Hepatocyte (in vitro differentiated cells): ENCODE results near the gene PSMG3. TPM values are rescaled to one million over a fixed set of nuclear protein-coding genes. Genes with fewer than 3 reads are reported as not detected.

ENCODE experiments used
- DNase-seq: peaks from one replicate; pipeline ENCODE4 v3.0.0-alpha.2; 2016; ENCODE audit warnings: low spot score
- H2AFZ ChIP-seq: fragments of 200-600 bp; sonication (generic); 2 replicates; pipeline ENCODE4 v1.6.0; 2016; ENCODE audit warnings: antibody characterized with exemption, mild to moderate bottlenecking
- H3K27ac ChIP-seq: fragments of 200-600 bp; sonication (generic); 2 replicates; pipeline ENCODE4 v1.5.1; 2016; ENCODE audit warnings: mild to moderate bottlenecking
- H3K27me3 ChIP-seq: fragments of 200-600 bp; sonication (generic); 2 replicates; pipeline ENCODE4 v1.6.1; 2016
- H3K36me3 ChIP-seq: fragments of 200-600 bp; sonication (generic); replicated peaks from 2 replicates; pipeline ENCODE4 v1.5.1; 2016; ENCODE audit warnings: low read depth; ENCODE audit not compliant: insufficient read depth
- H3K4me1 ChIP-seq: fragments of 200-600 bp; sonication (generic); 2 replicates; pipeline ENCODE4 v1.5.1; 2016; ENCODE audit warnings: mild to moderate bottlenecking, moderate library complexity; ENCODE audit not compliant: insufficient read depth
- H3K4me2 ChIP-seq: fragments of 200-600 bp; sonication (generic); 2 replicates; pipeline ENCODE4 v1.6.0; 2016
- H3K4me3 ChIP-seq: fragments of 200-600 bp; sonication (generic); 2 replicates; pipeline ENCODE4 v1.5.1; 2016; ENCODE audit warnings: mild to moderate bottlenecking
- H3K79me2 ChIP-seq: fragments of 200-600 bp; sonication (generic); 2 replicates; pipeline ENCODE4 v1.6.0; 2017; ENCODE audit warnings: mild to moderate bottlenecking
- H3K9me2 ChIP-seq: fragments of 200-600 bp; sonication (generic); replicated peaks from 2 replicates; pipeline ENCODE4 v1.6.0; 2017; ENCODE audit warnings: mild to moderate bottlenecking; ENCODE audit not compliant: insufficient read depth
- H3K9me3 ChIP-seq: fragments of 200-600 bp; sonication (generic); 2 replicates; pipeline ENCODE4 v1.5.1; 2016; ENCODE audit warnings: low read depth, mild to moderate bottlenecking
- H4K20me1 ChIP-seq: fragments of 200-600 bp; sonication (generic); 2 replicates; pipeline ENCODE4 v1.6.0; 2016; ENCODE audit warnings: mild to moderate bottlenecking; ENCODE audit not compliant: insufficient read depth, poor library complexity, severe bottlenecking
- EZH2 ChIP-seq: fragments of 200-600 bp; sonication (generic); IDR thresholded peaks from 2 replicates; pipeline ENCODE4 v1.6.1; 2016; ENCODE audit warnings: antibody characterized with exemption, mild to moderate bottlenecking, borderline replicate concordance
- EZH2phosphoT487 ChIP-seq: fragments of 200-600 bp; sonication (generic); IDR thresholded peaks from one replicate; pipeline ENCODE4 v1.6.1; 2018; ENCODE audit warnings: antibody characterized with exemption, mild to moderate bottlenecking, low read depth, moderate library complexity; ENCODE audit not compliant: unreplicated experiment, severe bottlenecking
- WGBS: methylation state at CpG from one replicate; pipeline ENCODE4 v1.1.6; 2016; ENCODE audit warnings: low lambda C conversion rate; ENCODE audit errors: missing lambda C conversion rate; 5-methylcytosine and 5-hydroxymethylcytosine counted together
- polyA plus RNA-seq: library from polyadenylated mRNA; unstranded; fragments of >200 nt; fragmentation: Nextera tagmentation; extraction: Ambion mirVana; gene quantifications from 2 replicates; pipeline ENCODE4 v1.2.1, GENCODE V29; 2016
- total RNA-seq: library from RNA; depleted of rRNA; stranded (reverse); fragments of >200 nt; gene quantifications from 2 replicates; pipeline ENCODE4 v1.2.3, GENCODE V29; 2014
- TF ChIP-seq, protein P1 (sequence below): fragments of 200-600 bp; sonication (generic); IDR thresholded peaks from 2 replicates; pipeline ENCODE4 v1.5.1; 2016; ENCODE audit warnings: antibody characterized with exemption, mild to moderate bottlenecking; ENCODE audit not compliant: poor library complexity

The PSMG3 gene
- total and polyA plus RNA-seq, 2 experiments from 2014 or later = 42.7 to 44.8 TPM

GRCh38 chr7:1595636-1596035 lies 25.8 kb upstream of the PSMG3 start:
- Histone ChIP-seq H3K36me3 (no peaks in the 10 kb centered on the region), H4K20me1 (no peaks in the 10 kb centered on the region), H3K79me2 (no peaks in the 10 kb centered on the region), H2AFZ (no peak overlapping the region), H3K9me3 (no peaks in the 10 kb centered on the region), H3K4me2 (no peak overlapping the region), H3K4me1 (no peaks in the 10 kb centered on the region), H3K9me2 (no peaks in the 10 kb centered on the region), H3K4me3 (no peak overlapping the region), H3K27me3 (peaks cover 10% of the 10 kb centered on the region), H3K27ac (no peak overlapping the region)
- TF ChIP-seq, protein P1, sequence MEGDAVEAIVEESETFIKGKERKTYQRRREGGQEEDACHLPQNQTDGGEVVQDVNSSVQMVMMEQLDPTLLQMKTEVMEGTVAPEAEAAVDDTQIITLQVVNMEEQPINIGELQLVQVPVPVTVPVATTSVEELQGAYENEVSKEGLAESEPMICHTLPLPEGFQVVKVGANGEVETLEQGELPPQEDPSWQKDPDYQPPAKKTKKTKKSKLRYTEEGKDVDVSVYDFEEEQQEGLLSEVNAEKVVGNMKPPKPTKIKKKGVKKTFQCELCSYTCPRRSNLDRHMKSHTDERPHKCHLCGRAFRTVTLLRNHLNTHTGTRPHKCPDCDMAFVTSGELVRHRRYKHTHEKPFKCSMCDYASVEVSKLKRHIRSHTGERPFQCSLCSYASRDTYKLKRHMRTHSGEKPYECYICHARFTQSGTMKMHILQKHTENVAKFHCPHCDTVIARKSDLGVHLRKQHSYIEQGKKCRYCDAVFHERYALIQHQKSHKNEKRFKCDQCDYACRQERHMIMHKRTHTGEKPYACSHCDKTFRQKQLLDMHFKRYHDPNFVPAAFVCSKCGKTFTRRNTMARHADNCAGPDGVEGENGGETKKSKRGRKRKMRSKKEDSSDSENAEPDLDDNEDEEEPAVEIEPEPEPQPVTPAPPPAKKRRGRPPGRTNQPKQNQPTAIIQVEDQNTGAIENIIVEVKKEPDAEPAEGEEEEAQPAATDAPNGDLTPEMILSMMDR = no peak
- no peak for TF ChIP-seq EZH2
- TF ChIP-seq EZH2phosphoT487 = no peak
- DNase-seq = no peak
- WGBS = 88% methylated on average over 12 of the region's 12 CpGs

GRCh38 chr7:1595027-1595426 lies 25.2 kb upstream of the PSMG3 start:
- no peak overlapping the region for H3K4me2 ChIP-seq
- 90% methylated on average over 2 of the region's 3 CpGs for WGBS
- no peak overlapping the region for H3K4me3 ChIP-seq
- TF ChIP-seq EZH2phosphoT487 (no peak), EZH2 (no peak)
- TF ChIP-seq, protein P1 = no peak
- no peaks in the 10 kb centered on the region for H3K4me1 ChIP-seq
- no peaks in the 10 kb centered on the region for H4K20me1 ChIP-seq
- no peaks in the 10 kb centered on the region for H3K9me2 ChIP-seq
- no peak overlapping the region for H2AFZ ChIP-seq
- no peaks in the 10 kb centered on the region for H3K36me3 ChIP-seq
- no peaks in the 10 kb centered on the region for H3K79me2 ChIP-seq
- no peak overlapping the region for H3K27ac ChIP-seq
- H3K27me3 ChIP-seq = peaks cover 10% of the 10 kb centered on the region
- DNase-seq = no peak
- no peaks in the 10 kb centered on the region for H3K9me3 ChIP-seq

GRCh38 chr7:1593904-1594421 lies 24.1 kb upstream of the PSMG3 start:
- H3K4me2 ChIP-seq = no peak overlapping the region
- H3K27me3 ChIP-seq = peaks cover 10% of the 10 kb centered on the region
- WGBS = 82% methylated on average over 2 of the region's 4 CpGs

More at GRCh38 chr7:1593904-1594421, 24.1 kb upstream of the PSMG3 start:
- H3K36me3 ChIP-seq = no peaks in the 10 kb centered on the region
- no peak overlapping the region for H2AFZ ChIP-seq
- no peaks in the 10 kb centered on the region for H4K20me1 ChIP-seq
- H3K79me2 ChIP-seq = no peaks in the 10 kb centered on the region
- no peak overlapping the region for H3K4me3 ChIP-seq
- H3K27ac ChIP-seq = no peak overlapping the region
- TF ChIP-seq, protein P1 = no peak
- TF ChIP-seq EZH2 (no peak), EZH2phosphoT487 (no peak)
- H3K4me1 ChIP-seq = no peaks in the 10 kb centered on the region
- no peaks in the 10 kb centered on the region for H3K9me3 ChIP-seq
- H3K9me2 ChIP-seq = no peaks in the 10 kb centered on the region
- no peak for DNase-seq
